HG03558 (cell line): ENCODE measurements around the gene B4GALT1.
"Not testable (repeated sequence)": the region's sequence is repeated elsewhere in the genome, so short reads cannot be mapped to it uniquely, and the experiment has no call there.

Experiments
- ATAC-seq: cut with Tn5 transposase; IDR thresholded peaks from one replicate; pipeline ENCODE4 v1.9.1; 2021; ENCODE audit warnings: moderate number of reproducible peaks; ENCODE audit not compliant: unreplicated experiment; ENCODE audit errors: extremely low read depth

B4GALT1 gene

GRCh38 chr9:33163433-33164137 lies 3.6 kb downstream of the B4GALT1 start:
- ATAC-seq, result no peak

GRCh38 chr9:33162721-33163311 lies 4.3 kb downstream of the B4GALT1 start:
- ATAC-seq, result no peak

- ATAC-seq, result no peak
Observed at GRCh38 chr9:33161589-33162132, 5.5 kb downstream of the B4GALT1 start.

GRCh38 chr9:33161011-33161588 lies 6.0 kb downstream of the B4GALT1 start:
- ATAC-seq, result no peak

- not testable (repeated sequence) for ATAC-seq
Observed at GRCh38 chr9:33160446-33160845, 6.7 kb downstream of the B4GALT1 start.

- ATAC-seq, result no peak
Observed at GRCh38 chr9:33159777-33160127, 7.4 kb downstream of the B4GALT1 start.

- no peak for ATAC-seq
Observed at GRCh38 chr9:33158843-33159776, 8.0 kb downstream of the B4GALT1 start.

- no peak for ATAC-seq
Observed at GRCh38 chr9:33157960-33158842, 8.9 kb downstream of the B4GALT1 start.

GRCh38 chr9:33155393-33155792 lies 11.7 kb downstream of the B4GALT1 start:
- no peak for ATAC-seq

- no peak for ATAC-seq
Observed at GRCh38 chr9:33154371-33154770, 12.8 kb downstream of the B4GALT1 start.

- ATAC-seq, result no peak
Observed at GRCh38 chr9:33153666-33154065, 13.5 kb downstream of the B4GALT1 start.

- no peak for ATAC-seq
Observed at GRCh38 chr9:33153001-33153400, 14.1 kb downstream of the B4GALT1 start.

GRCh38 chr9:33151601-33152000 lies 15.5 kb downstream of the B4GALT1 start:
- no peak for ATAC-seq

GRCh38 chr9:33151007-33151557 lies 16.1 kb downstream of the B4GALT1 start:
- no peak for ATAC-seq

- ATAC-seq, result no peak
Observed at GRCh38 chr9:33148367-33149014, 18.6 kb downstream of the B4GALT1 start.

GRCh38 chr9:33147416-33148169 lies 19.5 kb downstream of the B4GALT1 start:
- no peak for ATAC-seq

- no peak for ATAC-seq
Observed at GRCh38 chr9:33146298-33146697, 20.8 kb downstream of the B4GALT1 start.

- no peak for ATAC-seq
Observed at GRCh38 chr9:33144551-33144950, 22.6 kb downstream of the B4GALT1 start.
